Activated CD4-positive, alpha-beta T cell treated with anti-CD3 and anti-CD28 coated beads for 4 hours (primary cell): ENCODE results near the gene C3orf49.
A peak's percentile ranks its signal among the peaks of the same experiment; 100 is the strongest.

Experiments used
- DNase-seq, 2 donors: peaks; one replicate each; pipeline ENCODE4 v3.0.0-alpha.2; 2020

The C3orf49 gene, protein sequence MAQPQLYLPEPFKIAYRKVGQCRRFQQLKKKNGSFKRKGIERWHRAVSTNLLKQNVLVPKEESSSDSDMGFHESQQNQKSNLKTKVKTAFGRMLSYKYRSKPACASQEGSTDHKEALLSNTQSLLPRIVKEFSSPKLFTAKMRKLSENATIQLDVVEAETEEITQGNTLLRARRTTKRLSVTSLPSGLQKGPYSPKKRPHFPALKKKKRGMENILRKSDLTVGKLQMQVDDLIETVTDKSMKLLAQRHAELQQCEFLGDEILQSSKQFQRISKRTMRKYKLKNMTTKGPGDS

DNA sequence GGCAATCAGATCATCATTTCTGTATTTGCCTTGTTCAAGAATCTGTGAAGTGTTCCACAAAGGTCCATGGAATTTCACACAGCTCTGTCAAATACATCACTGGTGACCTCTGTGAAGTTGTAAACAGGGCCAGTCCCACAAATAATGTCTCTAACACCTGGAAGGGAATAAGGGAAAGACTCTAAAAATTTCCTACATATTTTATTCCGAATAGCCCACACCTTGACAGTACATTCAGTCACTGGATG lies at the start of gene C3orf49:
Gene C3orf49, plus strand, starts transcription at position 149 of the 248 bp plus-strand sequence. CDS start 173 bp downstream, outside the sequence.
- no peak for DNase-seq

DNA sequence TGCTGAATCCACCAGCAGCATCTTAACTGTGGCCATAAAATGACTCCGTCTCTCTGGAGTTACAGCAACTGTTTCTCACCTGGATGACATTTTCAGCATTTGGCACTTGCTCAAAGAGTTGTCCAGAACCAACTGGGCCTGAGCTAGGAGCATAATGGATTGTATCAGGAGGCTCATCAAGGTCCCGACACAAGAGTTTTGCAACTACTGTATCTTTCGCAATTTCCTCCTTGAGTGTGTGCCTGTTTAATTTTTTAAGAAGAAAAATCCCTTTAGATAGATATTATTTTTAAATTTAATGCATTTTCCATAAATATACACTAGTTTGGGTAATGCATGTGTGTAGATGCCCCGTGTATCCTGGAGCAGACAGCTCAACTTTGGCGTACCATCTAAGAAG lies 44.3 kb upstream of the C3orf49 start:
- DNase-seq: no peak

DNA sequence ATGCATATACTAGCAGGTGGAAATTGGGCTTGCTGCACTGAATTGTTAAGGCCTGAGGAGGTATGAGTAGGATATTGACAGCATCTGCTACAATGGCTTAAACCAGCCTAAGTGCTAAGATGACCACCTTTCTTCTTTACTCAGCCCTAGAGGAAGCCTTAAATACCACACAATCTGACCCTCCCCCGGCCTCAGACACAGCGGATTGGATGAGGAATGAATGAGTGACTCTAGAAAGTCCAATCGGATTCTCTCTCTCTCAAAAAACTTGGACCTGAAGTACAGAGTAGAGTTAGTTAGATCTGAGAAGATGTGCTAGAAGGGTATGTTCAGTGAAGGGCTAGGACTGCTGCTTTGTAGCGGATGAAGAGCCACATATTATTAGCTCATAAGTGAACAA lies 39.9 kb upstream of the C3orf49 start:
- DNase-seq: no peak

DNA sequence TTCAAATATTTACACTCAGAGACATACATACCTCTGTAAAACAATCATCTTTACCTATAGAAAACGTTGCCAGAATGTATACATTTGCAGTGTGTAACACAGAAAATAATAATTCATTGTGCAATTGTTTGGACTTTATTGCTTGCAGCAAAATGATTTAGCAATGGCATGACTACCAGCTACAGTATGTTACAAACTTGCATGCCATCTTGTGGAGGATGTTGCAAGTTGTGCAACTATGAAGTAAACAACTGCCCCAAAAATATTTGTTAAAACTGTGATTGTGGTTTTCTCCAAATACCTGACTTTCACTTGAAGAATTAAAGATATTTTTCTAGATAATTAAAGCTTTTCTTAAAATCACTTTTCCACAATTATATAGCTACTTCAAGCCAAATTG lies 27.1 kb upstream of the C3orf49 start:
- no peak for DNase-seq

DNA sequence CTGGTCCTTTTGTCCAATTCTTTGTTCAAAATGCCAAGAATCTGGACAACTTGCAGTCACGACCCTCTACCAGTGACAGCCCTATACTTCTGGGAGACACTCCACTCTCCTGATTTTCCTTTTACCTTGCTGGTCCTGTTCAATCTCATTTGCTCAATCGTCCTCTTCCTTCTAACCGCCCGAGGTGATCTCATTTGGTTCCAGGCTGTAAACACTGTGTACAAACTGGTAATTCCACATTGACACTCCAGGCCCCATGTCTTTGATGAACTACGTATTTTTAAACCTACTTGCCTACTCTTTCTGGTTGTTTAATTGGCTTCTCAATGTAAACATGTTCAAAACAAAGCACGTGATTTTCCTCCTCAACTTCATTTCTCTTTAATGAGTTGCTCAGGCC lies 23.7 kb upstream of the C3orf49 start:
- no peak for DNase-seq

DNA sequence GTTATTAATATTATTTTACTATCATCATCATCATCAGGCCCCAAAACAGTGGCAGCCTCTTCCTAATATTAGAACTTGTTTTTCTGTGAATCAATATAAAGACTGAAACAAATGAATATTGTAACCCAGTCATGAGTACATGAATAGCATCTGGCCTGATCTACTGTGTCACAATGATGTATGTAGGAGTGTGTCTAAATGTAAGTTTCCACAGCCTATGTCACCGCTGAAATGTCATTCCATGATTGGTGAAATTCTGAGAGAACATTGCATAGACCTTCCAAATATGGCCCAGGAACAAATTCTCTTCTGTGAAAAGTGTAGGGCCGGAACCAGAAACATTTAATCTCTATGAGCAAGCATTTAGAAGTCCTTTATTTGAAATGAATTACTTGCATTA lies 20.6 kb upstream of the C3orf49 start:
- DNase-seq: no peak

DNA sequence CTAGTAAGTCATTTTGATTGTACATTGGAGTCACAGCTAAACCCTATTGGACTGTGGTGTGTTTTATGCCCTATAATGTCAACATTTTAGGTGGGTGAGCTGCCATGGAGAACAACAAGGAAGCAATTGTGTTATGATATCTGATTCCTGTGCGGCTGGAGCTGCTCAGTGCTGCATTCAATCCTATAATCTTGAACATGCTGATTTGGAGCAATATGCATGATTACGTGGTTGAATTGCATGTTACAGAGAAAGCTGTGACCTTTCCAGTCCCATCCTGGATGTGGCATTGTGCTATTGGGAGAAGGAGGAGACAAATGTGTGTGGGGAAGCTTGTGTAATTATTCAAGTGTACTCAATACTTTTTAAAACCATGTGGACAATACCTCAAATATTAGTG lies 20.1 kb upstream of the C3orf49 start:
- DNase-seq: no peak

DNA sequence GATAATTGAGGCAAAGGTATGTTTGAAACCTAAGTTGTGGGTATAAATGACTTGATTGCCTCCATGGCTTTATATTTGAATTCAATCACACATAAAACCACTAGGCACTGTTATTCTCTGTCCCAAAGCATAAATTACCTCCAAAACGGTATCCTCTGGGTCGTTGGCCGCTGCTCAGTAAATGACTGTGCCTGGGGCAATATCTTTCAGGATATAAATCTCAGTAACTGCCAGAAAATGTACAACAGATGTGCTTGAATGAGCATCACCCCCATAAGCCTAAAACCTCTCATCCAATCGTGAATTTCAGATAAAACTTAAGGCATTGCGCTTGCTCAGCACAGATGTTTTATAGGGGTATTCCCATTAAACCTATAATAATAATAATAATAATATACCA lies 19.0 kb upstream of the C3orf49 start:
- no peak for DNase-seq

DNA sequence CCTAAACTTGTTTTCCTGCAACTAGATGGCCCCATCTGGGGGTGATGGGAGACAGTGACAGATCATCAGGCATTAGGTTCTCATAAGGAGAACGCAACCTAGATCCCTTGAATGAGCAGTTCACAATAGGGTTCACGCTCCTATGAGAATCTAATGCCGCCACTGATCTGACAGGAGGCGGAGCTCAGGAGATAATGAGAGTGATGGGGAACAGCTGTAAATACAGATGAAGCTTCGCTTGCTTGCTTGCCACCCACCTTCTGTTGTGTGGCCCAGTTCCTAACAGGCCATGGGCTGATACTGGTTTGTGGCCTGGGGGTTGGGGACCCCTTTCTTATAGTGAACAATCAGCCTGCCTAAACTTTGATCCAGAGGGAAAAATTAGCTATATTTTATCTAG lies 15.2 kb upstream of the C3orf49 start:
- no peak for DNase-seq

DNA sequence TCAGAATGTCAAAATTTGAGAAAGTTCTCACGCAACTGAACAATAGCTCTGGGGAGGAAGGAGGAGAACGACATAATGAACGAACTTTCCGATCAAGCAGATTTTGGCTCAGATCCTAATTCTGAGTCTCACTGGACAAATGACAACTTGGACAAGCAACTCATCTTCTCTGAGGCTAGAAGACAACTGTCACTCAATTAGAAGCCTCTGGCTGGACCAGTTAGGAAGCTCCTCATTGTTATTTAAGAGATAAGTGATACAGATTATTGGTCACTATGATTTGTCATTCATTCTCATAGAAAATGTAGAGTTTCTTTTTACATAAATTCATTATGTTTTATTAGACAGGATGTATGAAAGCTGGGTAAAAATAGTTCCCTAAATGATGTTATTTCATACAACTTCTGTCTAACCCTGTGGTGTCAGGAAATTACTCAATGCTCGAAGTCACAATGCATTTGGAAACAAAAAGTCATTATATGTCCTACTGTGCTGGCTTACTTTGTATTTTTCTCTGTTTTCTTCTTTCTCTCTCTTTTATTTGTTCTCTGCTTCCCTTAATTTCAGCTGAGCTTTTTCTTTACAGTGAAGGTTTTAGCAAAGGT lies 11.0 kb upstream of the C3orf49 start:
- no peak for DNase-seq

DNA sequence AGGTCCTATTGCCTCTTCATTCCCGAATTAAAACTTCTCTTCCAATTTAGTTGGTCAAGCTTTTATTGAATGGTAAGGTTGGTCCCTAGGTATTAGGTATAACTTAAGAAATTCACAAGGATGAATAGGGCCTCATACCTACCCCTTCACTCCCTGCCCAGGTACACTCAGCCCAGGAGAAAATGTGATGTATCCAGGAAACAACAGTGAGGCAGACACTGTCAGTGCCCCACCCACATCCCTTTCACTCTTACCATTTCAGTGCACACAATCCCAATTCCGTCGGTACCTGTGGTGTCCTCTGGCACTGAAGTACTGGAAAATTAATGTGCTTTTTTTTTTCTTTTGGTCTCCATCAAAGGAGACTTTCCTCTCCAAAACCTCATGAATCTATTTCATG lies 10.5 kb upstream of the C3orf49 start:
- no peak for DNase-seq

DNA sequence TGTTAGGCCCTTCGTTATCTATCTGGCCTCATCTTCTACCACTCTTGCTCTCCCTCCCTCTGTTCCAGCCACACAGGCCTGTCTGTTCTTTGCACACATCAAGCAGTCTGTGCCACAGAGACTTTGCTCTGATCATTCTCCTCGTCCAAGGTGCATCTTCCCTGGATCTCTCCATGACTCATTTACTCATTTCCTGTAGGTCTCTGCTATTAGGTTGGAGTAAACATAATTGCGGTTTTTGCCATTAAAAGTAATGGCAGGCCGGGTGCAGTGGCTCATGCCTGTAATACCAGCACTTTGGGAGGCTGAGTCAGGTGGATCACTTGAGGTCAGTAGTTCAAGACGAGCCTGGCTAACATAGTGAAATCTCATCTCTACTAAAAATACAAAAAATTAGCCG lies 9.5 kb upstream of the C3orf49 start:
- DNase-seq: no peak

DNA sequence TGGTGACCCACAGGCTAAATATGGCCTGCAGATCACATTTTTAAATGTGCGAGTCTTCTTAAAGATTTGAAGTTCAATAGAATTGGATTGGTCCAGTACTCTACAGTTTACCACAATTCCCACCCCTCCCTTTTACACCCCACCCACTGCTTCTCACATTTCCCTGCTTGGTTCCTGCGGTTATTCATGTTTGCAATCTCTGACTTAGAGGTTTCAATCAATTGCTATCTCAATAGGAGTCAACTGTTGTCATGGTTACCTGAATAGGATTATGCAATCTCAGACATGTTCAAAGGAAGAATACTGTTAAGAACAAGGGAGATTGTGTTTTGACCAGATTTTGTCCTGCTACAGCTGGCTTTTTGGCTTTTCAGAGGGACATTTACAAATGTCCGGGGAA lies 4.9 kb upstream of the C3orf49 start:
- DNase-seq: no peak

DNA sequence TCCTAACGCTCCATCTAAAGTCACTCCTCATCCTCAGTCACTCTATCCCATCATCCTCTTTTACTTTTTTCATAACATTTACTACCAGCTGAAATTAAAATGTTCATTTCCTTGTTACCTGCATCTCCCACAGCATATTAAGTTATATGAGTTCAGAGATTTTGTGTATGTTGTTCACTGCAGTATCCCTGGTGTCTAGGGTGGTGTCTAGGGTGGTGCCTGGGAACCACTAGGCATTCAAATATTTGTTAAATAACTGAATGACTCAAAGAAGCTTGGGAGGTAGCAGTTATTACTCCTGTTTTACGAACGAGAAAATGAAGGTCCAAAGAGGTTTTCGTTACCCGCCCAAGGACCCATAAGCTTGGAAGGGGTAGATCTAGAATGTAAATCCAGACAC lies 1.9 kb upstream of the C3orf49 start:
- DNase-seq: no peak

DNA sequence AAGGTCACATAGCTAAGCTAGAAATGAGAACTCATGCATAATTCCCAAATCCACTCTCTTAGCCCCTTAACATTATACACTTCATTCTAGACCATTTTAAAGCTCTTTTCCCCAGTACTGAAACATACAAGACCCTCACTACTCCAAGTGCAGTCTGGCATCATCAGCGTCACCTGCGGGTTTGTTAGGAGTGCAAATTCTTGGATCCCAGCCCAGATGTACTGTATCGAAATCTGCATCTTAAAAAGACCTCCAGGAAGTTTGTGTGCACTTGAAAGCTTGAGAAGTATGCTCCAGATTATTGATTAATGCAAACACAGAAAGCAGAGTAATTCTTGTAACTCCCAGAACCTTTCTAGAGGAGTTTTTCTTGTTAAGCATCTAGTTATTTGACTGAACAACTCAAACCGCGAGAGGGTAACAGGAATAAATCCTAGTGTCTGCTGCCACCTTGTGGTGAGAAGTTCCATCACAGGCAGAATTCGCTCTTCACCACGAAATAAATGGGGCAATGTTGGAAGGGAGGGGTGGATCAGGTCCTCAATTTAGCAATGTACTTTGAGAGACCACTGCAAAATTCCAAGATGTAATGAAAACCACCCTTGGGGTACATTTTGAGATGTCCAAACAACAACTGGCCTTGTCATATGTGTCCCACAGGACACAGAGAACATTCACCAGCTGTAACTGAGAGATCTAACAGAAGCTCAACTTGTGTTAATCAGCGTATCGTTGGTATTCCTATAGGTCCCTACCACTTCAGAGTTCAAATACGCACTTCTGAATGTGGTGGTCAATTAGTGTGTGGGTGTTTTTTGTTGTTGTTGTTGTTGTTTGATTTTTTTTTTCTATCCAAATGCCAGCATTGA lies 583 bp upstream of the C3orf49 start:
- DNase-seq: peak; percentile 46 to 63

DNA sequence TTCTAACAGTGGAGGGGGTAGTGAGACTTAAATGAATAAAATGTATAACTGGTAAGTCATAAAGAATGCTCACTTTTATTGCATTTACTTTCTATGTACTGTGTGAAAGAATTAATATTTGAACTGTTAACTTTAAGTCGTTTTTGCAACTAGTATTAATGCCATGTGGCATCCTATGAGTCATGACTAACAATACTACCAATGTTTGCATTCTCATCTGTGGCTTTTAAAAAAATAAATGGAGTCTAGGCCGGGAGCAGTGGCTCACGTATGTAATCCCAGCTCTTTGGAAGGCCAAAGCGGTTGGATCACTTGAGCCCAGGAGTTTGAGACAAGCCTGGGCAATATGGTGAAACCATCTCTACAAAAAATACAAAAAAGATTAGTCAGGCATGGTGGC lies 5.2 kb downstream of the C3orf49 start:
- DNase-seq: no peak

DNA sequence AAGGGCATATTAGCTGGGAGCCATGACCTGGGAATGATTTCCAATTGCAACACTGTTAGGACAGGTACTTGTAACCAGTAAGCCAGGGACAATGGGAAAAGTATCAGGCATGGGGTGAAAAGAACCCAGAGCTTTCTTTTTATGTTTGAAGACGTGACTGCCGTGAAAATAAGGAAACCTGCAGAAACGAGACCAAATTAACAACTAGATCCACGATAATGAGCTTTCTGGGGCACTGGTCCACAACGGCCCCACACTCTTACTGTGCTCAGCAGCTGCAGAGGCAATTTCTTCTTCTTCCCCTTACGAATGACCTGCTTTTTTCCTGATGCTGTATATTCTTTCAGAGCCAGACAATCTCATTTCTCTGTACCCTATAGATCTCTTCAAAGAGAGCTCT lies 11.4 kb downstream of the C3orf49 start:
- no peak for DNase-seq

DNA sequence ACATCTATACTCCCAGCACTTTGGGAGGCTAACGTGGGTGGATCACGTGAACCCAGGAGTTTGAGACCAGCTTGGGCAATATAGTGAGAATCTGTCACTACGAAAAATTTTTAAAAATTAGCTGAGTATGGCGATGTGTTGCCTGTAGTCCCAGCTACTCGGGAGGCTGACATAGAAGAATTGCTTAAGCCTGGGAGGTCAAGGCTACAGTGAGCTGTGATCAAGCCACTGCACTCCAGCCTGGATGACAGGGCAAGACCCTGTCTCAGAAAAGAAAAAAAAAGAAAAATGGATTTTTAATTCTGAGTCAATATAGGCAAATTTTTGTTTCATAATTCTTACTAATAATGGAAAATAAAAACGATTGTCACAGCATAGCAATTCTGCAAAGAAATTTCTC lies 13.3 kb downstream of the C3orf49 start:
- DNase-seq: no peak

DNA sequence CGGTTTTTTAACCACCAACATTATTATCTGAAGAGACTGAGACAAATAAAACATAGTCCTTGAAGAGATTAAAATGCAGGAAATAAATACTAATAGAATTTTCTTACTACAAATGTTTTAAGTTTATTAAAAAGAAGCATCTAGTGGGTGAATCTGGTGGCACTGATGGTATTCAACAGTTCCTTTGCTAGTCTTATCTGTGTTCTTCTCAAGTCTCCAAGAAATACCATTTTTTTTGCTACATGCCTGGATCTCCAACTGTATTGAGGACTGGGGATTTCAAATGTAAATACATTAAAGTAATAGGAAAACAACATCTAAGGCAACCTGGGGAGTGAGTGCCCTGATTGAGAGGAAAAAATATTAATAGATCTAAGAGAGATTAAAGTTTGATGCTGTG lies 22.6 kb downstream of the C3orf49 start:
- DNase-seq: no peak

DNA sequence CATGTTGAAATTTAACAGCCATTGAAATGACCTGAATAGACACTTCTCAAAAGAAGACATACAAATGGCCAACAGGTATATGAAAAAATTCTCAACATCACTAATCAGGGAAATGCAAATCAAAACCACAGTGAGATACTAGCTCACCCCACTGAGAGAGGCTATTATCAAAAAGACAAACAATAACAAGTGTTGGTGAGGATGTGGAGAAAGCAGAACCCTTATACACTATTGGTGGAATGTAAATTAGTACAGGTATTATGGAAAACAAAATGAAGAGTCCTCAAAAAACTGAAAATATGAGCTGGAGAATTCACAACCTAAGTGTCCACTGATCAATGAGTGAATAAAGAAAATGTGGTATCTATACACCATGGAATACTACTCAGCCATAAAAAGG lies 23.0 kb downstream of the C3orf49 start:
- no peak for DNase-seq

DNA sequence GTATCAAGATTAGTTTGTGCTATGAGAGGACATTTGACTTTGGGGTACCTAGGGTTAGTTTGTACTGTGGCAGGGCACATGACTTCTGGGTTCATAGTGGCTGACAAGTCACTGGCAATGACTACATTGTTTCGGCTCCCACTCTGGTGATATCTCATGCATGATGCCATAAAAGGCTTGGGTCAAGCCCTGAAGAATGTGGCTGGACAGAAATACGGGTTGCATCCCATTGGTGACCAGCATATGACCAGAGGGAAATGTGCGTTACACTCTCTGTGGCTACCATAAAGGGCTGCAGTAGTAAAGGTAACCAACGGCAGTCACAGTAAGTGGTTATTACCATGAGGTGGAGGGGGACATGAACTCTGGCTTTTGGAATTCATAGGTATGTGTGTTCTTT lies 26.1 kb downstream of the C3orf49 start:
- DNase-seq: no peak

DNA sequence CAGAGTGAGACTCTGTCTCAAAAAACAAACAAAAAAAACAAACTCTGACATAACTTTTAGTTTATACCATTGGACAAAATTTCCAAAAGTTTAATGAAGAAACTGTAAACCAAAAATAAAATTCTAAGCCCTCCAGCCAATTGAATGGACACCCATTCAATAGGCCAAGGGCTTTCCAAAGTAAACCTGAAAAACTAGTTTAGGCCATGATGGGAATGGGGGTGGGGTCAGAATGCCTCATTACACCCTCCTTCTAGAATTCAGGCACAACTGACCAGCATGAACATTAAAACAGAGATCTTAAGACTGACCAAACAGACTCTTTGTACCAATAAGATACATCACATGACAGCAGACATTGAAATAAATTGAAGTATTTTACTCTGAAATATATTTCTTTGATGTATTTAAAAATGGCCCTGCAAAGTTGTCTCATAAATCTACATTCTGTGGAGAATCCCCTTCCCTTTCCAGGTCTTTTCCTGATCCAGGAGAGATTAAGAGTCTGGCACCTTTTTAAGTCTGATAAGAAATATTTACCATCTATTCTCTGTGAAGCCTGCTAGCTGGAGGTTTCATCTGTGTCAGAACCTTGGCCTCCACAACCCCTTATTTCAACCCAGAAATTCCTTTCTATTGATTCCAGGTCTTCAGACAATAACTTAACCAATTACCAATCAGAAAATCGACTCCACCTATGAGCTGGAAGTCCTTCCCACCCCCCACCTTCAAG lies 28.8 kb downstream of the C3orf49 start:
- no peak for DNase-seq

DNA sequence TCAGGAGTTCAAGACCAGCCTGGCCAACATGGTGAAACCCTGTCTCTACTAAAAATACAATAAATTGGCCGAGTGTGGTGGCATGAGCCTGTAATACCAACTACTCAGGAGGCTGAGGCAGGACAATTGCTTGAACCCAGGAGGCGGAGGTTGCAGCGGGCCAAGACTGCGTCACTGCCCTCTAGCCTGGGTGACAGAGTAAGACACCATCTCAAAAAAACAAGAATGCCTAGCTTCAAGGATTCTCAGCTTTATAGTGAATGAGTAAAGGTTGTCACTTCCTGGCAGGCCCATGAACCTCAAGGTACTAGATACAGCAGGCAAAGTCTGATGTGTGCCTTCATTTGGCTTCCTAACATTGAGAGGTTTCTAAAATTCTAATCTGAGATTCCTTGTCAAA lies 30.1 kb downstream of the C3orf49 start:
- DNase-seq: no peak

DNA sequence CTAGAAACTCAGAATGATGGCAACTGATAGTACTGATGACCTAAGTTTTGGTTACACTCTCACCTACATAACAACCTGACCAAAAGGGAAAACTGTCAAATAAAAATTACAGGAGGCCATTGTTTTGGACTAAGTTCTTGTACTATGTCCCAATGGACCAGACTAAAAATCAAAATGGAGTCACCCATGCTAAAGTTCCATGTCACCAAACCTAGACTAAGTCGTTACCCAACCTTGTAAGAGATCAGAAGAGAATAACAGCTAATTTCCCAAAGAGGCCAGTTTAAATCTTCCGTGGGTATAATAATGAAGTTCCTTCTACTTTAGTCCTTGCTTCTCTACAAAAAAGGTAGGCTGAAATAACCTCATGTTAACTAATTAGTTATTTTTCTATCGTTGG lies 32.2 kb downstream of the C3orf49 start:
- DNase-seq: no peak
